ENCODE results near the gene TLE2.

DNA sequence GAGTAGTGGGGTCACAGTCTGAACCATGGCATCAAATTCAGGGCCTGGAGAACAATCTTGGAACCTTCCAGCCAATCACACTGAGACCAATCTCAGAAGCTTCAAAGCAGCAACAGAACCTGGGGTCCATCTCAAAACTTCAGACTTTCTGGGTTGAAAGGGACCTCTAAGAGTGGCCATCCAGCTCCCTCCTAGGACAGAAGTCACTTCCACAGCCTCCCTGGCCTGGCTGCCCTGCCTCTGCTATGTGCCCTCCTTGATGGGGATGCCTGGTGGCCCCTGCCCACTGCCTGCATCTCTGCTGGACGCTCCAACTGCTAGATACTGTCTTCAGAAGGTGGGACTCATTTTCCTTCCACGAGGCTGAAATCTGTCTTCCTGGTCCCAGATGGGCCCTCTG lies 1.8 kb downstream of the TLE2 start:
- TF ChIP-seq, protein P1, sequence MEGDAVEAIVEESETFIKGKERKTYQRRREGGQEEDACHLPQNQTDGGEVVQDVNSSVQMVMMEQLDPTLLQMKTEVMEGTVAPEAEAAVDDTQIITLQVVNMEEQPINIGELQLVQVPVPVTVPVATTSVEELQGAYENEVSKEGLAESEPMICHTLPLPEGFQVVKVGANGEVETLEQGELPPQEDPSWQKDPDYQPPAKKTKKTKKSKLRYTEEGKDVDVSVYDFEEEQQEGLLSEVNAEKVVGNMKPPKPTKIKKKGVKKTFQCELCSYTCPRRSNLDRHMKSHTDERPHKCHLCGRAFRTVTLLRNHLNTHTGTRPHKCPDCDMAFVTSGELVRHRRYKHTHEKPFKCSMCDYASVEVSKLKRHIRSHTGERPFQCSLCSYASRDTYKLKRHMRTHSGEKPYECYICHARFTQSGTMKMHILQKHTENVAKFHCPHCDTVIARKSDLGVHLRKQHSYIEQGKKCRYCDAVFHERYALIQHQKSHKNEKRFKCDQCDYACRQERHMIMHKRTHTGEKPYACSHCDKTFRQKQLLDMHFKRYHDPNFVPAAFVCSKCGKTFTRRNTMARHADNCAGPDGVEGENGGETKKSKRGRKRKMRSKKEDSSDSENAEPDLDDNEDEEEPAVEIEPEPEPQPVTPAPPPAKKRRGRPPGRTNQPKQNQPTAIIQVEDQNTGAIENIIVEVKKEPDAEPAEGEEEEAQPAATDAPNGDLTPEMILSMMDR (conservative IDR thresholded peaks at IDR 0.05): no peak
- no peak for TF ChIP-seq EZH2 (IDR thresholded peaks at IDR 0.05; ENCODE audit: low read depth)

All from PC-9 (cell line).